A549 treated with CORT108297 at 1 μM for 4 hours (cell line): ENCODE results near the gene ABL1. TPM values are rescaled to one million over a fixed set of nuclear protein-coding genes. Genes with fewer than 3 reads are reported as not detected.

Experiments
- total RNA-seq: library from RNA; stranded (reverse); fragments of 200-300 nt; extraction: Qiagen RNA extraction; gene quantifications from 5 replicates; pipeline ENCODE4 v1.2.3, GENCODE V29; 2022

ABL1 gene
- 39.8 to 57.1 TPM (median 50.8 TPM) in 5 replicates for total RNA-seq

GRCh38 chr9:130834371-130835336 is at the start of gene ABL1:
Gene ABL1 (plus strand): TSS chr9:130835254. CDS start chr9:130835447, 193 bp downstream.

GRCh38 chr9:130896233-130897014 is 61.4 kb downstream of the ABL1 start, which contains the start of gene QRFP:
Gene QRFP (minus strand): TSS chr9:130896812. CDS start chr9:130893838, 2,974 bp downstream.

Other genes starting within 250 kb of the ABL1 start
- 0.22 to 0.43 TPM (median 0.32 TPM) in 5 replicates for gene PRDM12, start 170.7 kb upstream of the ABL1 start, total RNA-seq
- gene EXOSC2, start 141.5 kb upstream of the ABL1 start, total RNA-seq: 53.8 to 86.5 TPM (median 55.2 TPM) in 5 replicates
- gene QRFP, start 61.6 kb downstream of the ABL1 start, total RNA-seq: not detected in 5 replicates
- gene FIBCD1, start 104.0 kb downstream of the ABL1 start, total RNA-seq: 6.5 to 15.1 TPM (median 12.4 TPM) in 5 replicates
- 1.4 to 2.7 TPM (median 2.1 TPM) in 5 replicates for gene LAMC3, start 173.9 kb downstream of the ABL1 start, total RNA-seq